GM10248 (cell line): Measurements from ENCODE around the gene IGDCC3.

Experiments used
- CTCF ChIA-PET: fragments of 300-600 bp; sonication (Branson Sonifier 250); formaldehyde crosslinking; extraction: SDS; loops from one replicate; lab custom pipeline; 2021; ENCODE audit warnings: antibody characterized with exemption; lab: Yijun Ruan, JAX
- POLR2A ChIA-PET: fragments of 350-650 bp; sonication (Branson Sonifier 250); formaldehyde crosslinking; extraction: SDS; loops from one replicate; lab custom pipeline; 2020; ENCODE audit warnings: antibody characterized with exemption; lab: Yijun Ruan, JAX
- DNase-seq: peaks from one replicate; pipeline ENCODE4 v3.0.0; 2012; ENCODE audit errors: extremely low spot score
- CTCF ChIP-seq: IDR thresholded peaks from 2 replicates; pipeline ENCODE4 v1.5.1; 2012; ENCODE audit warnings: mild to moderate bottlenecking, low read depth; ENCODE audit errors: extremely low read depth, missing control alignments, control extremely low read depth

Gene IGDCC3

DNA sequence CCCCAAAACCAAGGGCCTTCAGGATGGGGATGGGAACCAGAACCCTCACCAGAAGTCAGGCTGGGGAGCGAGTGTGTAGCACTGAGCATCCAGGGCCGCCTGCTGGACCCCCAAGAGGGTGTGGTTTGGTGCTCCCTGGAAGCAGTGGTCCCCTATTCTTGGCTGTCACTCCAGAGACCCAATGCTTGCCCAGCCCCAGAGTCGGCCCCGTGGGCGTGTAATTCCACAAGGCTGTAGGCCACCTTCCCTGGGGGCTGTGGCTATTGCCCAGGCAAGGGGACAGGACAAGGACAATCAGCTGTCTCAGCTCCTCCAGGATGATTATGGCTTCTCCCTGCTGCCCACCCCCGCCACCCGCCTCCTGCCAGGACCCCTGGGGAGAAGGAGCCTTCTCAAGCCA lies 14.5 kb downstream of the IGDCC3 start:
- TF ChIP-seq CTCF, result no peak
- DNase-seq, result no peak
- CTCF ChIA-PET, result interaction anchor here (1.3 to 1.4 kb wide), 2 partner anchors 22 to 37 kb away, joined by 5 to 9 read pairs; no protein-coding TSS in a partner anchor
- POLR2A ChIA-PET, result no interaction called here

DNA sequence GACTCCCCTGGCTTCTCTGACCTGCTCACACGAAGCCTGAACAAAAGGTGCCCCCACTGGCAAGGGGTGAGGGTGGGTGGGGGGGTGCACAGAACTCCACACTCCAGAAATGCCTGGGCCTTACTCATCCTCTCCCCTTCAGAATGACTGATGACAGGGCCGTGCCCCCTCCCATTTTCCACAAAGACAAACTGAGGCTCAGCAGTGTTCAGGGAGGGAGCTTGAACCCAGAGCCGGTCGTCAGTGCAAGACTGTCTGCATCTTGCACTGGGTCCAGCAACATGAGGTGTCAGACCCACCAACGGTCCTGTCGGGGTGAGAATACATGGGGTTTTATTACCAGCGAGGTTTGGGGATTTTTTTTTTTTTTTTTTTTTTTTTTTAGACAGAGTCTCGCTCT lies 15.3 kb downstream of the IGDCC3 start:
- no peak for TF ChIP-seq CTCF
- CTCF ChIA-PET, result interaction anchor here (1.4 kb wide), 1 partner anchor 38 kb away, joined by 5 read pairs; no protein-coding TSS in a partner anchor

GRCh38 chr15:65361708-65362459 lies 15.9 kb downstream of the IGDCC3 start:
- no peak for DNase-seq
- ChIA-PET CTCF (interaction anchor here (1.3 to 2.1 kb wide), 3 partner anchors 12 to 38 kb away, joined by 3 to 7 read pairs (median 5); no protein-coding TSS in a partner anchor), POLR2A (interaction anchor here (0.5 kb wide), 1 partner anchor 56 kb away, joined by 5 read pairs; no protein-coding TSS in a partner anchor)
- no peak for TF ChIP-seq CTCF

More for the DNA sequence above, 15.3 kb downstream of the IGDCC3 start:
- no peak for DNase-seq
- POLR2A ChIA-PET, result interaction anchor here (0.5 kb wide), 1 partner anchor 57 kb away, joined by 5 read pairs; no protein-coding TSS in a partner anchor

DNA sequence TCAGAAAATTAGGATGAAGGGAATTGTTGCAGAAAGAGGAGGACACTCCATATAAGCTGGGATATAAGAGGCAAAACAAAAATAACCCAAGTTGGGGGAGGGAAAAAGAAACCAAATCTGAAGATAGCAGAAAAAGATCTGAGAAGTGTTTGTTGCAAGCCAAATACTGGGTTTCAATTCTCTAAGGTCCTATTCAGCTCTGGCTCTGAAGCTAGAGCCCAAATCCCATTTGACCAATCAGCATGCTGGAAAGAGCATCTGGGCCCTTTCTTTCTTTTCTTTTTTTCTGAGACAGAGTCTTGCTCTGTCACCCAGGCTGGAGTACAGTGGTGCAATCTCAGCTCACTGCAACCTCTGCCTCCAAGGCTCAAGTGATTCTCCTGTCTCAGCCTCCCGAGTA lies 17.3 kb downstream of the IGDCC3 start:
- ChIA-PET CTCF (interaction anchor here (1.6 to 2.1 kb wide), 2 partner anchors 8 to 25 kb away, joined by 5 to 7 read pairs; no protein-coding TSS in a partner anchor), POLR2A (no interaction called here)
- DNase-seq, result no peak
- no peak for TF ChIP-seq CTCF

GRCh38 chr15:65355988-65356353 lies 21.8 kb downstream of the IGDCC3 start:
- POLR2A ChIA-PET, result no interaction called here
- no peak for TF ChIP-seq CTCF
- CTCF ChIA-PET, result no interaction called here
- no peak for DNase-seq

- ChIA-PET POLR2A (no interaction called here), CTCF (no interaction called here)
- no peak for TF ChIP-seq CTCF
- DNase-seq, result no peak
These were observed 22.4 kb downstream of the IGDCC3 start for GRCh38 chr15:65355173-65355987.
